ENCODE data around the gene PSENEN.
"Not testable (repeated sequence)": the region's sequence is repeated elsewhere in the genome, so short reads cannot be mapped to it uniquely, and the experiment has no call there.

Gene PSENEN

GRCh38 chr19:35751839-35752745, 6.6 kb downstream of the PSENEN start:
- DNase-seq (ENCODE audit: low read depth in 2 of 2), result no peak

GRCh38 chr19:35752746-35753350, 7.4 kb downstream of the PSENEN start:
- no peak for DNase-seq (ENCODE audit: low read depth in 2 of 2)

- DNase-seq (ENCODE audit: low read depth in 2 of 2), result no peak
Measured at GRCh38 chr19:35753634-35754369, 8.4 kb downstream of the PSENEN start.

- DNase-seq (ENCODE audit: low read depth in 2 of 2), result no peak
Measured at GRCh38 chr19:35754370-35755130, 9.1 kb downstream of the PSENEN start.

- DNase-seq (ENCODE audit: low read depth in 2 of 2), result no peak
Measured at GRCh38 chr19:35755131-35755549, 9.7 kb downstream of the PSENEN start.

- DNase-seq (ENCODE audit: low read depth in 2 of 2), result peak; percentile 40 to 43
Measured at GRCh38 chr19:35755550-35756376, 10.3 kb downstream of the PSENEN start.

GRCh38 chr19:35756377-35757230, 11.2 kb downstream of the PSENEN start, which contains the start of gene HSPB6:
Gene HSPB6 (minus strand): TSS chr19:35757029. CDS start chr19:35757008, 21 bp downstream.
- no peak for DNase-seq (ENCODE audit: low read depth in 2 of 2)

GRCh38 chr19:35757231-35757748, 11.8 kb downstream of the PSENEN start:
- peak in 1 of 2 donors; percentile 17 for DNase-seq (ENCODE audit: low read depth in 2 of 2)

GRCh38 chr19:35757749-35758608, 12.5 kb downstream of the PSENEN start, which contains the start of gene PROSER3:
Gene PROSER3 (plus strand): TSS chr19:35758176. CDS start chr19:35758216, 40 bp downstream.
- DNase-seq (ENCODE audit: low read depth in 2 of 2), result peak; percentile 97

- DNase-seq (ENCODE audit: low read depth in 2 of 2), result no peak
Measured at GRCh38 chr19:35759697-35760096, 14.2 kb downstream of the PSENEN start.

GRCh38 chr19:35760711-35761349, 15.4 kb downstream of the PSENEN start:
- no peak for DNase-seq (ENCODE audit: low read depth in 2 of 2)

- DNase-seq (ENCODE audit: low read depth in 2 of 2), result no peak
Measured at GRCh38 chr19:35764432-35765315, 19.2 kb downstream of the PSENEN start.

GRCh38 chr19:35766571-35767104, 21.2 kb downstream of the PSENEN start:
- no peak for DNase-seq (ENCODE audit: low read depth in 2 of 2)

- DNase-seq (ENCODE audit: low read depth in 2 of 2), result no peak
Measured at GRCh38 chr19:35767288-35768081, 22.0 kb downstream of the PSENEN start.

GRCh38 chr19:35768082-35768421, 22.6 kb downstream of the PSENEN start:
- no peak for DNase-seq (ENCODE audit: low read depth in 2 of 2)

- DNase-seq (ENCODE audit: low read depth in 2 of 2), result not testable (repeated sequence)
Measured at GRCh38 chr19:35772362-35772761, 26.9 kb downstream of the PSENEN start.

Data from stimulated activated CD4-positive, alpha-beta T cell treated with anti-CD3 and anti-CD28 coated beads, Interleukin-4, amount 100 ng/mL, for 48 hours (primary cell).